Measurements from ENCODE around the gene FOXQ1.

FOXQ1 gene, protein sequence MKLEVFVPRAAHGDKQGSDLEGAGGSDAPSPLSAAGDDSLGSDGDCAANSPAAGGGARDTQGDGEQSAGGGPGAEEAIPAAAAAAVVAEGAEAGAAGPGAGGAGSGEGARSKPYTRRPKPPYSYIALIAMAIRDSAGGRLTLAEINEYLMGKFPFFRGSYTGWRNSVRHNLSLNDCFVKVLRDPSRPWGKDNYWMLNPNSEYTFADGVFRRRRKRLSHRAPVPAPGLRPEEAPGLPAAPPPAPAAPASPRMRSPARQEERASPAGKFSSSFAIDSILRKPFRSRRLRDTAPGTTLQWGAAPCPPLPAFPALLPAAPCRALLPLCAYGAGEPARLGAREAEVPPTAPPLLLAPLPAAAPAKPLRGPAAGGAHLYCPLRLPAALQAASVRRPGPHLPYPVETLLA

GRCh38 chr6:1311400-1312202, at the start of gene FOXQ1:
Gene FOXQ1 (plus strand): TSS chr6:1312098. CDS start chr6:1312705, 607 bp downstream.
- no peak for DNase-seq (ENCODE audit: low read depth in 2 of 3, low spot score in 1 of 3)

DNA sequence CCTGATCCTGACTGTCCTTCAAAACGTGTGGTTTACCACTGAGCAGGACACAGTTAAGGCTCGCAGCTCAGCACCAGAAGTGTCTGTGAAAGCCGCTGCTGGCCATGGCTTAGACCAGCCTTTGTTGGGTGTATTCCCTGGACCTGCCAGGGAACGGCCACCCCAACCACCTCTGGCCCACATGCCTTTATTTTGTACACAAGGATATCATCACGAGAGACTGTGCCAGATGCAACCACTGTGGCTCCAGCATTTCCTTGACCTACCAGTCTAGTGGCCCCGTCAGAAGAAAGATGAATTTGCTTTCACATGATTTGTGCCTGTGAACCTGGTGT, 49.2 kb upstream of the FOXQ1 start:
- DNase-seq (ENCODE audit: low read depth in 2 of 3, low spot score in 1 of 3), result no peak

DNA sequence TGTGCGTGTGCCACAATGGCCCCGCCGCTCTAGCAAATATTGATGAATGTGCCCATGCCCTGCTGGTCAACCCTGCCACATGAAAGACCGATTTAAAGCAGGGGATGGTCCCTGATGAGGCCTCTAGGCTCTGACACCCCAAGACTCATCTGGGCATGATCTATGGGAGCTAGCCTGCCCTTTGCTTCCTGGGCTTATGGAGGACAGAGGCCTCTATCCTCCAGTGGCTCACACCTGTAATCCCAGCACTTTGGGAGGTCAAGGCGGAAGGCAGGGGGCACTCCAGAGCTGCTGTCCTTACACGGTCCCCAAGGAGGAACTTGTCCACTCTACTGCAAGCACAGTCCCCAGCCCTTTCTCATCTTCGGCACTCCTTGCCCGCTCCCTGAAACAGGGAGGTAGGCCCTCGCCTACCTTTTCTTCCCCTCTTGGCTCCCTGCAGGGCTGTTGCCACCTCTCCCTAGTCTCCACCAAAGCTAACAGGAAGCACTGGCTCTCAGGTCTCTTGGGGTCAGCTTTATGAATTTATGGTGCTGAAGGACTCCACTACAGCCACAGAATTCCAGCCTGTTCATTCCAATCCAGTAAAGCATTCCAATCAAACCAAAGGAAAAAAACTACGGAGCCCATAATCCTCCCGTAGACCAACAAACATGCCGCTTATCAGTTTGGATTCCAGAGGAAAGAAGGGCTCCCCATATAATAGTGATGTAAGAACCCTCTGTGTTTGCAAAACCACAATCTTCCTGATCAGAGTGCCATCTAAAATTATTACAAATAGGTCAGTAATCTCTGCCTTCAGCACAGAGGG, 48.7 kb upstream of the FOXQ1 start:
- DNase-seq (ENCODE audit: low read depth in 2 of 3, low spot score in 1 of 3), result no peak

DNA sequence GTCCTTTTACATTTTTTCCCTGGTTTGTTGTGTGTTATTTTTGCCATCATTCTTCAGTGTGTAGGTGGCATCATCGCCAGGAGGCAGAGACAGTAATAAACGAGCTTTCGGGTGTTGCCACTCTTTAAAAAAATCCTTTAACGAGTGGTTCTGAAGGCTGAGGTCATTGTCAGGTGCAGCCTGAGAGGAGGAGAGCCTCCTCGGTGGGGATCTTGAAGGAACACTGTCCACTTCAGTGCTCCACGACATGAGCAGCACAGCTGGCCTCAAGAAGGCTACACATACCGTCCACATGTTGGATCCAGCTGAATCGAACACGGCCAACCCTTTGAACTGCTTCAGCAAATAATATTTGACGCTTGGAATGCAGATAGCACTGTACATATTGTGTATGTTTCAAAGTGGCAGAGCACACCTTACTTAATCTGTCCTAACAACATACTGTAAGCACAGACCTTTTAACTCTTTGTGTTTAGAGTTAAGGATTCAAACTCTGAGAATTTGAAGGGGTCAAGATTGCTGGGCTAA, 48.0 kb upstream of the FOXQ1 start:
- DNase-seq (ENCODE audit: low read depth in 2 of 3, low spot score in 1 of 3), result no peak

DNA sequence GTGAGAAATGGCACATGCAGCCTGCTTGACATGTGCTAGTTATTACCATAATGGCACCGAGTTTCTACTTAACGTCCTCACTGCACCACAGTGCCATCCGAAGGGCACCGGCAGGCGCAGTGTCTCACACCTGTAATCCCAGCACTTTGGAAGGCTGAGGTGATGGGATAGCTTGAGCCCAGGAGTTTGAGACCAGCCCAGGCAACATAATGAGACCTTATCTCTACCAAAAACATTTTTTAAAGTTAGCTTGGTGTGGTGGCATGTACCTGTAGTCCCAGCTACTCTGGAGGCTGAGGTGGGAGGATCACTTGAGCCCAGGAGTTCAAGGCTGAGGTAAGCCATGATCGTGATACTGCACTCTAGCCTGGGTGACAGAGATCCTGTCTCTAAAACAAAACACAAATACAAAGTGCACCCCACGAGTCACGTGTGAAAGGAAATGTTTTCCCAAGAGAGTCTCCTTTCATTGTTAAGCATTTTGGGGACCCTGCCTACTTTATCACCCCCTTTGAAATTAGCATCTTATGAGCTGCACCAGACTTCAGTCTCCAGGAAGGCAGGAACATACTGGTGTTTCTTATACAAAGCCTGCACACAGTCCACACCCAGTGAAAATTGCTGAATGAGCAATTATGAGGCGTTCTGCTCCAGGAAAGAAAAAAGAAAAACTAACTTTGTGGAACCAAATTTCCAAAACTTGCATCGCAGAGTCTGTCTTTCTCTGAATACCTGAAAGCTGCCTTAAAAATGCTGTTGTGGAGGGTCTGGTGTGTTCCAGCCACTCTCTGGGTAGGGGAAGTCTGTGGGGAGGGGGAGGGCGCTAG, 47.1 kb upstream of the FOXQ1 start:
- no peak for DNase-seq (ENCODE audit: low read depth in 2 of 3, low spot score in 1 of 3)

DNA sequence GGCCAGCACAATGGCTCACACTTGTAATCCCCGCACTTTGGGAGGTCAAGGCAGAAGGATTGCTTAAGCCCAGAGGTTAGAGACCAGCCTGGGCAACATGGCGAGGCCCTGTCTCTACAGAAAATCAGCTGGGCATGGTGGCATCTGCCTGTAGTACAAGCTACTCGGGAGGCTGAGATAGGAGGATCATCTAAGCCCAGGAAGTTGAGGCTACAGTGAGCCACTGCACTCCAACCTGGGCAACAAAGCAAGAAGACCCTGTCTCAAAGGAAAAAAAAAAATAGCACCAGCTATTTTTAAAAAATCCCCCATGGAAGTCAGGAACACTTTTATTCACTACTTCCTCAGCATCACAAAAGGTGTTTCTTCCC, 45.2 kb upstream of the FOXQ1 start:
- DNase-seq (ENCODE audit: low read depth in 2 of 3, low spot score in 1 of 3), result no peak

DNA sequence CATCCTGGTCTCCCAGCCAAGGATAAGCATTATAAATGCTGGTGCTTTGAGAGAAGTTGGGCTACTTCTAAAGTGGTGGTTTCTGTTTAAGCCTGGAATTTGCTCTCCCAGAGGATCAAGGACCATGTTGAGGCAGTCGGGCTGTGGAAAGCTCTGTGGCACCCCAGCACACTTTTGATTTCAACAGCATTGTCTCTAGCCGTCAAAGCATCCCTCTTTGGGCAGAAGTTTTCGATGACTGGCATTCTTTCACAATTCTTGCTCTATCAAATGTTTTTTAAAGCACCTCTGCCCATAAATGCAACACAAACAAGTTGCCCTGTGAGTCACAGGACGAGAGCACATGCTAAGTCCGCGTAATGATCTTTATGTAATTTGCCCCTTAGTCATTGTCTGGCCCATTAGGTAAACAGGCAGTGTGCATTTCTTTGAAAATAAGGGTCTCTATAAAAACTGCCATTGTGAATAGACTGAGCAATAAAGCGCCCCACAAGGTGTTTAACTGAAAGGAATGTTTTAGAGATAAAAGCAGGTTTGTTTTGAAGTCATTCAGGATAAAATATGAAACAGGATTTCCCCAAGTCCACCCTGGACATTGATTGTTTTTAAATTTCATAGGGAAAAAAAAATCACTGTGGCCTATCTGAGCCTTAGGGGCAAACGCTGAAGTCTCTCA, 44.7 kb upstream of the FOXQ1 start:
- no peak for DNase-seq (ENCODE audit: low read depth in 2 of 3, low spot score in 1 of 3)

GRCh38 chr6:1267790-1268762, 43.8 kb upstream of the FOXQ1 start:
- no peak for DNase-seq (ENCODE audit: low read depth in 2 of 3, low spot score in 1 of 3)

GRCh38 chr6:1271071-1271763, 40.7 kb upstream of the FOXQ1 start:
- no peak for DNase-seq (ENCODE audit: low read depth in 2 of 3, low spot score in 1 of 3)

DNA sequence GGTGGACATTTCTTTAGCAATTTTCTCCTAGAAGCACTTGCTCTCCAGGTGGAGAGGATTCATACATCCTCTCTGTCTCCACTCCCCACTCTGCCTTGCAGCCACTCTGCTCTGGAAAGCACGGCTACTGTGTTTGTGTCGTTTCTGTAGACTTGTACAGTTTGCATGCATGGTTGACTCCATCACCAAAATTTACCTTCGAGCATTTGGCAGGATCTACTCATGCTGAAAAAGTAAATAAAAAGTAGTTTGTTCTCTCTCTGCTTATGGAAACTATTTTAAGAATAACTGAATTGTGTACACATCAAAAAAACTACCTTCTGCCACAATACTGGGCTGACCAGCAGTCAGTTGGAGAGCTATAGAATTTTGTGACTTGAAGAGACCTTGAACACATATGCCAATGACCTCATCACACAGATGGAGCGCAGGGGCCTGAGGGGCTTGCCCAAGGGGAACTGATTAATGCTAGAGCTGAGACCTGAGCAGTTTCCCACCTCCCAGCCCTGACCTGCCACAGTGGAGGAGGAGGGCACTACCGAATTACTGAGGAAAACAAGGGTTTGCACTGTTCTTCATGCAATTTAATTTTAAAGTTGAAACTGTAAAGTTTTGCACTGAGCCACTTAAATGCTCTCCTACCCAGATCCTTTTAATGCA, 33.7 kb upstream of the FOXQ1 start:
- DNase-seq (ENCODE audit: low read depth in 2 of 3, low spot score in 1 of 3), result no peak

DNA sequence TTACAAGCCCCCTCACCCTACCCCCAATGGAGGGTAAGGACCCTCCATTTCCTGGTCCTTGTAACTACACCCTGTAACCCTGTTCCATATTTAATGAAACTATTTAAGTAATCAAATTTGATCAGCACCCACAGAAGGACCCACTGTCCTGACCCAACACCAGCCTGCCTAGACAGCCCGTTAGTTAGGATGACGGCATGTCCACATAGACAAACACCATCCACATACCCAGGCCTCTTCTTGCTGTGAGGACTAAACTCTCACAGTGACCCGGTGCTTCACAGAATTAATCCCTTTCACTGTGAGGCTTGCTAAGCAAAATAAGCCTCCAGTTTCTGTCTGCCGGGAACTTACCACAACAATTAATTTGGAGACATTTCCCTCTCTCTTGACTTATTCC, 32.8 kb upstream of the FOXQ1 start:
- no peak for DNase-seq (ENCODE audit: low read depth in 2 of 3, low spot score in 1 of 3)

DNA sequence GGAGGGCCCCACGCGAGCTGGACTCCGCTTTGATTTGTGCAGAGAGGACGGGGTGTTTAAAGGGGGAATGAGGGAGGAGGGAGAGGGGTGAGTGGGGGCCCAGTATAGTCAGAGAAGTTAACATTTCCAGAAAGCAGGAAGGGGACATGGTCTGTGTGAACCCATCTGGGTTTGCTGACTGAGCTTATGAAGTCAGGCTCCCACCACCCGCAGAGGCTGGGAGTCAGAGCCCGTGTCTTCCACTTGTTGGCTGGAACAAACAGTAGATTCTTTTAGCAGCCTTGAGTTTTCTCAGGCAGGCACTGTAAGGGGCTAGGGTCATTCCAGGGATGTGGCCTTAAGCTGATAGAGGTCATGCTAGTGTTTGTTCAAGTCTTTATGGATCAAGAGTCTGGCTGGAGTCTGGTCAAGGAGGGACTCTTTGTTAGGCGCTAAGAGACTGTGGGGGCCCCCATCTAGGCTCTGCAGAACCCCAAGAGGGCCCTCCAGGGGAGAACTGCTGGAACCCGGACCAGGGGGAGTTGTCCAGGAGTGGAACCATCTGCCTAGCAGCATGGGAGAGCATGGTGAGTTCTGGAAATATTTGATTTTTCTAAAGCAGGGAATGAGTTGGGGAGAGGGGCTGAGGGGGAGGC, 31.1 kb upstream of the FOXQ1 start:
- DNase-seq (ENCODE audit: low read depth in 2 of 3, low spot score in 1 of 3), result no peak

DNA sequence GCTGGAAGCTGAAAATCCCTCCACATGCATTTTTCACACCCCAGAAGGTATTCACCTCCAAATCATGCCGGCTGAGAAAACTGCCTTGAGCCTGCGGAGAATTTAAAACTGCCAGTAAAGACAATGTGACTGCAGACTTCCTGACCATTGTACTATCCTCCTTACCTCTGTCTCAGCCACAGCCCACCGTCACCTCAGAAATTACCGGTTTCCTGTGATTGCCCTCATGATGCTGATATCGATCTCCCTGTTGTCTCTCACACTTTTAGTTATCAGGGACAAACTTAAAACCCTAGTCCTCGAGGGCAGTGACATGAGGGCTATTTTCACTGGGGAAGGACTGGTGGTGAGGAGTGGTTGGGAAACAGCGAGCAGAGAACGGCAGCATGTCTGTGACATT, 30.2 kb upstream of the FOXQ1 start:
- no peak for DNase-seq (ENCODE audit: low read depth in 2 of 3, low spot score in 1 of 3)

GRCh38 chr6:1283501-1283900, 28.4 kb upstream of the FOXQ1 start:
- no peak for DNase-seq (ENCODE audit: low read depth in 2 of 3, low spot score in 1 of 3)

- no peak for DNase-seq (ENCODE audit: low read depth in 2 of 3, low spot score in 1 of 3)
Observed at GRCh38 chr6:1285556-1285955, 26.3 kb upstream of the FOXQ1 start.

GRCh38 chr6:1285956-1286355, 25.9 kb upstream of the FOXQ1 start:
- no peak for DNase-seq (ENCODE audit: low read depth in 2 of 3, low spot score in 1 of 3)

GRCh38 chr6:1287103-1287591, 24.8 kb upstream of the FOXQ1 start:
- no peak for DNase-seq (ENCODE audit: low read depth in 2 of 3, low spot score in 1 of 3)

Measured in stimulated activated CD4-positive, alpha-beta T cell treated with anti-CD3 and anti-CD28 coated beads, Interleukin-12 subunit alpha, Interleukin-12 subunit beta, amount 100 ng/mL, for 48 hours (primary cell).